Breast epithelium (tissue), 3 donors: ENCODE results near the gene CSTB.

Experiments used
- CTCF ChIP-seq, 3 donors: fragments of 450-650 bp; IDR thresholded peaks; one replicate each; pipeline ENCODE4 v1.5.1; 2016 to 2017; ENCODE audit warnings: antibody characterized with exemption in 3 of 3, mild to moderate bottlenecking in 3 of 3, moderate library complexity in 3 of 3
- POLR2A ChIP-seq: fragments of 450-650 bp; IDR thresholded peaks from one replicate; pipeline ENCODE4 v1.6.1; 2016; ENCODE audit warnings: antibody characterized with exemption, mild to moderate bottlenecking, moderate library complexity

GRCh38 chr21:43739621-43740435 is 36.3 kb downstream of the CSTB start:
- no peak for TF ChIP-seq POLR2A
- TF ChIP-seq CTCF (IDR thresholded peaks at IDR 0.05), result no peak
